HG02970 (cell line): ENCODE measurements around the gene PRMT5.
A peak's percentile ranks its signal among the peaks of the same experiment; 100 is the strongest.

Experiments used
- ATAC-seq: cut with Tn5 transposase; IDR thresholded peaks from one replicate; pipeline ENCODE4 v1.9.1; 2021; ENCODE audit warnings: mild to moderate bottlenecking, moderate library complexity, moderate number of reproducible peaks; ENCODE audit not compliant: unreplicated experiment, low FRiP score

The PRMT5 gene

DNA sequence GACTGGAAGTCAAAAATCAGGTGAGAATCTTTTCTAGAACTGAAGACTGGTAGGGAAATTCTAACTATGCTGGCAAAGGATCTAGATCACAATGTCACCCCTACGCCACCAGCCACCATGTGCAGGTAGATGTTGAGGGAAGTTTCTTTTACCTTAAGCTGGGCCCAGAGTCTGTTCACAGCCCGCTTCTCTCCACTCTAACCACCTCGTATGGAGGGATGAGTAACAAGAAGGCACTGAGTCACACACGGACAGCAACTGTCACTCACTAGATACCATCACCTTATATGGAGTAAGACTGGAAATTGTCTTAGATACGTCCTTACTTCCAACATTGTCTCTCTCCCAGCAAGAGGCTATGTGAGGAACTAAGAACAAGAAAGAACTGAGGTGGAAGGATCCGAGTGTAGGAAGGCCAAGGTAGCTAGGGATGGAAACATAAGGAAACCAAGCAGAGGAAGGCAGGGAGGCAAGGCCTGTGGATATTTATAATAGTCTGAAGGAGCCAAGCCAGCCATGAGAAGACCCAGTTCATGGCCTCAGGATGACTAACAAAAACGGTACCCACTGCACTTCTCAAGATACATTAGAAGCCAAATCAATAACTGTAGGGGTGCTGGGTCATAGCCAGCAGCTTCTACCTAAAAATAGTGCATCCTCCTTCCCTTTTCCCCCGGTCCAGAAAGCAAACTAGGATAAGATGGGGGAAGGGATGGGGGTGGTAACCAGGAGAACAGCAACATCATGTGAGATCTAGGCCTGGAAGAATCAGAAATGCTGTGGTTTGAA is 30.7 kb downstream of the PRMT5 start:
- ATAC-seq, result no peak

DNA sequence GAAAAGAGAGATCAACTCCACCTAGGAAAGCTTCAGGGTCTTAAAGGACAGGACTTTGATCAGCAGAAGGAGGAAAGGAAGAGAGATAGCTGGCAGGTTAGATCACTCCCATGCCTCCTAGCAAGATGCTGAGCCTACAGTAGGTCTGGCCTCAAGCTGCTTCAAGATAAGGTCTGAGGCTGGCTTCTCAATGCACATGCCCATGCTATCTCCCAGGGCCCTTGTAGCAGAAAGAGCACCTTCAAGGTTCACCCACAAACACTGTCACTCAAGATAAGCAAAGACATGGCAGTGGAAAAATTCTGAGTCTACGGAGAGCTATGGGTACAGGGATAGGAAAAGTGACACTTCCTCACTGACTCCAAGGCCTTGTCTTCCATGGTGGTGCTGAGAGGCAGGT is 31.8 kb downstream of the PRMT5 start:
- ATAC-seq, result no peak

DNA sequence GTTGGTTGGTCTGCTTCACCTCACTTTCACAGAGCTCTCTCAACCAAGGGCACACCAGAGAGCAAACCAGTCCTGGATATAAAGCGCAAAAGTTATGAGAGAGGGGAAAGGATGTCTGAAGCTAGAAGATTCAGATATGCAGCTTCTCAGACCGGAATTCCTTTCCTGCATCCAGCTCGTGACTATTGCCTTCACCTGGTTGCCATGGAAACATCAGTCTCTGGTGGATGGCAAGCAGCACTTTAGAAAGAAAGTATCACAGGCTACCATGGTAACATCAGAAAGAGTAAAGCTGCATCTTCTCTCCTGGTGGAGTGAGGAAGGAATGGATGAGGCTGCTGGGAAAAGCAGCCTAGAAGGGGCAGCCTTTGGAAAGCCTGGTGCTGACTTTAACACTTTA is 32.4 kb downstream of the PRMT5 start:
- ATAC-seq, result no peak

DNA sequence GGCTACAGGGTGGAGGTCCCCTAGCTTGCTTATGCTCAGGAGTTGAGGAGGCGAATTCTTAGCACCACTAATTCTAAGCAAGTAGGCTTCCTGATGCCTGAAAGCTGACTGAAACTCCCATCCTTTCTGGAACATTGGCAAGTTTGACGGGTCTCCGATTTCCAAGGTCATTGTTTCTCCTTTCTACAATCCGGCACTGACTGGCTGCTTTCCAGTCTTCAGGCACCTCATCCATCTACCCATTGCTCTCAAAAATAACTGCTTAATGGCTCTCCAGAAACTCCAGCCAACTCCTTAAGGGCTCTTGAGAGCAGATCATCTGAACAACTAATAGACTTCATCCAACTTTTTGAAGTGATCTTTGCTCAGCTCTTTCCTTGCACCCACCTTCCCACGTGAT is 32.8 kb downstream of the PRMT5 start:
- no peak for ATAC-seq

DNA sequence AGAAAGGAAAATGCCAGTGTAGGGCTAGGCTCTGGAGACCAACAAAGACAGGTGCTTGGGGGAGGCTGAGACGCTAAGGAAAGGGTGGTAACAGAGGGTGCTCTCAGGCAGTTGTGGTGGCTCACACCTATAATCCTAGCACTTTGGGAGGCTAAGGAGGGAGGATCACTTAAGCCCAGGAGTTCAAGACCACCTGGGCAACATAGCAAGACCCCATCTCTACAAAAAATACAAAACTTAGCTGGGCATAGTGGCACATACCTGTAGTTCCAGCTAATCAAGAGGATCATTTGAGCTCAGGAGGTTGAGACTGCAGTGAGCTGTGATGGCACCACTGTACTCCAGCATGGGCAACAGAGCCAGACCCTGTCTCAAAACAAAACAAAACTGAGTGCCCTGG is 33.8 kb downstream of the PRMT5 start:
- ATAC-seq, result no peak

DNA sequence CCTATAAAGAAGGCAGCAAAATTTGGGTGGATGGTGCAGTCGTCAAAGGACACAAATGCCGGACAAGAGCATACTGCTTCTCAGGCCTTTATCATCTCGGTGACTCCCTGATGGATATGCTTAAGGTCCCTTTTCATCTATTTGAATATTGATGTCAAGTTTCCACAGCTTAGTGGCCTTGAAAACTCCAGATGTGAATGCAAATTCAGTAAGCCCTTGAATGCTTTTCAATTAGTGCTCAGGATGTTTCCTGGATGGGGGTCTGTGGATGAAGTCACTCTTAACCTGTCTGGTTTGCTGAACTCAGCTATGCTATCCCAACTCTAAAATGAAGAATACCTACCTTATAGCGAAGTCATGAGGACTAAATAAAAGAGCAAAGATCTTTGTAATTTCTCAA is 35.5 kb downstream of the PRMT5 start:
- no peak for ATAC-seq

DNA sequence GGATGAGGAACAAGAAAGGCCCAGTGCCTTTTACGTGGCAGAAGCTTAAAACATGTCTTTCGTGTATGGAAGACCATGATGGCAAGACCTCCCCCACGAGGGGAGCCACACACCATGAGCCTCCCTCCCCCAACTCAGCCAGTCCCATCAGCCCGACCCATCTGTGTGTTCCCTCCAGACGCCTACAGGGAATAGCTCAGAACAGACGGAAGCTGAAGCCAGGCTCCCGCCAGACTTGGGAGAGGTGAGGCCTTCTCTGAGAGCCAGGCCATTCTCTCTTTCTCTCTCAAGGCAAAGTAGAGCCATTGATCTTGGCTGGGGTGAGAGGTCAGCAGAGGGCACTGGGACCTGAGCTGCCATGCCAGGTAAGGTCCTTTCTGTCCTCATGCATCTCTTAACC is 36.7 kb downstream of the PRMT5 start:
- ATAC-seq, result no peak

DNA sequence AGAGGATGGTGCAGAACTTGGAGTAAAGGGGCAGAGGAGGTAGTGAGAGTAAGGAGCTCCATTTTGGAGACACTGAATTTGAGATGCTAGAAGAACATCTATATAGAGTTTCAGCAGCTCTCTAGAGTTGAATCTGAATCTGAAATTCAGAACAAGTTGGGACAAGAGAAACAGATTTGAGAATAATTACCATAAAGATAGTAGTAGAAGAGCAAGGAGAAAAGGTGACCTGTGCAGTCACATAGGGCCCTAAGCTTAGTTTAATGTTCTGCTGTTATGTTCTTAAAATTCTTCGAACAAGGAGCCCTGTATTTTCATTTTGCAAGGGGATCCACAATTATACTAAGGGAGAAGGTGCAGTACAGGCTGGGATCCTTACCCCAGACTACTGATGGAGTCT is 38.8 kb downstream of the PRMT5 start:
- no peak for ATAC-seq

DNA sequence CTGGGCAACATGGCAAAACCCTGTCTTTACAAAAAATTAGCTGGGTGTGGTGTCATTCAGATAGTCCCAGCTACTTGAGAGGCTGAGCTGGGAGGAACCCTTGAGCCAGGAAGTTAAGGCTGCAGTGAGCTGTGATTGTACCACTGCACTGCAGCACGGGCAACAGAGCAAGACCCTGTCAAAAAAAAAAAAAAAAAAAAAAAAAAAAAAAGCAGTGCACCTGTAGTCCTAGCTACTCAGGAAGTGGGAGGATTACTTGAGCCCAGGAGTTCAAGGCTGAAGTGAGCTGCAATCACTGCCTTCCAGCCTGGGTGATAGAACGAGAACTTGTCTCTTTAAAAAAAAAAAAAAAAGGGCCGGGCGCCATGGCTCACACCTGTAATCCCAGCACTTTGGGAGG is 40.5 kb downstream of the PRMT5 start:
- no peak for ATAC-seq

DNA sequence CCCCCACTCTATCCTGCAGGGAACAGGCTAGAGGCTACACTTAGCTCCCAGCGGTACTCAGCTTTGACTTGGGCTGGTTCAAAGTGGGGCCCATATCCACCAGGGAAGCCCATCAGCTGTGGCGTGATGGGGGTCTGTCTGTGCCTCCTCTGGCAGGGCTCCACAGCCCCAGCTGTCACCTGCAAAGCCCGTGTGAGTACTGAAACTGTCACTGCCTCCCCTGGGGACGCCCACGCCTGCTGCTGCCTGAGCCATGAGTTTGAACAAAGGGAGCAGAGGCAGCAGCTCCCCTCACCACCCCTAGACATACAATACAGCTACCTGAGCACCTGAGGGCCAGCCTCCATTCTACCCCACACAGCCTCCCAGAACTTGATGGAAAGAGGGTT is 41.2 kb downstream of the PRMT5 start:
- ATAC-seq, result peak; percentile 38

DNA sequence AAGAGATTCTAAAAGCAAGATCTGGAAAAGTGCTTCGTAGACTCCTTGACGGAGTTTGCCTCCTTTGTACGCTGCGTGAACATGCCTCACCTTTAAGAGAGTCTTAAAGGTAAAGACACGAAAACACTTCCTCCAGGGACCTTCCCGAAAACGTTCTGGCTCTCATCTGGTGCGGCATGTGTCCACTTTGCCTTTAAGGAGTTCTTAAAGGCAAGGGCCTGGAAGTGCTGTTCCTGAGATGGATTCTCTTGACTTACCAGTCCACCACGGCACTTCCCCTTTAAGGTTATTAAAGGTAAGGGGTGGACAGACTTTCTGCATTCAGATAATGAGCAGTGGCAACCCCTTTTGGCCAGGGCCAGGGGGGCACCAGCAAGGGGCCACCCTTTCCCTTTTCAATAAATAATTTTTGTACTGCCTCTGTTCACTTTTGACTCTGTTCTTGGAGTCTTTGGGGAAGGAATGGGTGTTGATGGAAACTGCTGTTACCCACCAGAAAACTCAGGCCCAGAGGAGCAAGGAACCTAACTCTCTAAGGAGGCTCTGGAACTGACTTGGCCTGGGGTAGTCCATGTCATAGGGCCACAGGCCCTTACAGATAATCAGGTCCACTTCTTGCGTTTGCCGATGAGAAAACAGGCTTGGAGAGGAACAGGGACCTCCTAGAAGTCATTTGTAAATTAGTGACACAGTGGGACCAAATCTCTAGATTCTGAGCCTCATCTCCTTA is 41.8 kb downstream of the PRMT5 start:
- peak; percentile 26 for ATAC-seq

DNA sequence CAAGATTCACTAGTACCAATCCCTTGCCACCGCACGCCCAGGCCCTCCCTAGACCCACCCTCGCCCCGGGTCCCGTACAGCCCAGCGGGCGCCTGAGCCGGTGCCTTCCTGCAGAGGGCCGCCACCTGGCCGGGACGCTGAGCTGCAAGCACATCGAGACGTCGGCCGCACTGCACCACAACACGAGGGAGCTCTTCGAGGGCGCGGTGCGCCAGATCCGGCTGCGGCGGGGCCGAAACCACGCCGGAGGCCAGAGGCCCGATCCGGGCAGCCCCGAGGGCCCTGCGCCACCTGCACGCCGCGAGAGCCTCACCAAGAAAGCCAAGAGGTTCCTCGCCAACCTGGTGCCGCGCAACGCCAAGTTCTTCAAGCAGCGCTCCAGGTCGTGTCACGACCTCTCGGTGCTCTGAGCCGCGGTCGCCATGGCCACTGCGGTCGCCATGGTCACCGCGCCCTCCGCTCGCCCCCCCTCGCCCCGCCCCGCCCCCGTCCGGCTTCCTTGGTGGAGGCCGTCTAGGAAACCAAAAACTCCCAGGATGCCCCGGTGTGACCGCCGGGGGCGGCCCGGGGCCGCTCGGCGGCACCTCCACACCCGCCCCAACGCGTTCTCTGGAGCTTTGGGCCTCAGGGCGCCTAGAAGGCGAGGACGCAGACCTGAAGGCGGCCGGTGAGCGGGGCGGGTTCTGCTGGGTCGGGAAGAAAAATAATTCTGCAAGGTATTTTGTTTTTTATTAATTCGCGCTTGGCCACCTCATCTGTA is 42.5 kb downstream of the PRMT5 start:
- ATAC-seq, result peak; percentile 50

DNA sequence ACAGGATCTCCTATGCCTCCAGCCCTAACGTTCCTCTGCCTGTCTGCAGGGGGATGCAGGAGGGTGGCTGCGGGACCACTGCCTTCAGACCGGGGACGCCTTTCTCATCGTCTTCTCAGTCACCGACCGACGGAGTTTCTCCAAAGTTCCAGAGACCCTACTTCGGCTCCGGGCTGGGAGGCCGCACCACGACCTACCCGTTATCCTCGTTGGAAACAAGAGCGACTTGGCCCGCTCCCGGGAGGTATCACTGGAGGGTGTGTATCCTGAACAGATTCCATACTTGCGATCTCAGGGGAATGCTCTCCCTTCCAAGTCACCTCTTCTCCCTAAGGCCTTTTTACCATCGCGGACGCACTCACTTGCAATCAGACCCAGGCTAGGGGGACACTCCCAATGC is 43.2 kb downstream of the PRMT5 start:
- ATAC-seq, result no peak

DNA sequence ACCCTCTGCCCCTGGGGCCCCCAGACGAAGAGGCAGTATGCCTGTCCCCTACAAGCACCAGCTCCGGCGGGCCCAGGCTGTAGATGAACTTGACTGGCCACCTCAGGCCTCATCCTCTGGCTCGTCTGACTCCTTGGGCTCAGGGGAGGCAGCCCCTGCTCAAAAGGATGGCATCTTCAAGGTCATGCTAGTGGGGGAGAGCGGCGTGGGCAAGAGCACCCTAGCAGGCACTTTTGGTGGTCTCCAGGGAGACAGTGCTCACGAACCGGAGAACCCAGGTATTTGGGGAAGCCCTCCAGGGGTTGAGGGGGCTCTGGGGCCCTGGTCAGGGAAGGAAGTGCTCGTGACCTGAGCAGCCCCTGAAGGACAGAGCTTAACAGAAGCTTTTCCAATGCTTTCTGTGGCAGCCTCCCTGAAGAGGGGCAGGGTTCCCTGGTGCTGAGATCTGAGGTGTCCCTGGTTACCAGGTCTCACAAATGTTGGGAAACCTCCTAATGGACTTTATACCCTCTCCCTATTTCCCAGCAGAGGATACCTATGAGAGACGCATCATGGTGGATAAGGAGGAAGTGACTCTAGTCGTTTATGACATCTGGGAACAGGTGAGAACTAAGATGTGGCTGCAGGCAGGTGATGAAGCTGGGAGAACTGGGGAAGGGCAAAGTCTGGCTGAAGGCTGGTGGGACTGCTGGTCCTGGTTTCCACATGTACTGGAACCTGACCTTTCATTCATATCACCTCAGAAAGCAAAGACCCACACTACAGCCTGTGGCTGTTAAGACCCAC is 44.2 kb downstream of the PRMT5 start:
- no peak for ATAC-seq

DNA sequence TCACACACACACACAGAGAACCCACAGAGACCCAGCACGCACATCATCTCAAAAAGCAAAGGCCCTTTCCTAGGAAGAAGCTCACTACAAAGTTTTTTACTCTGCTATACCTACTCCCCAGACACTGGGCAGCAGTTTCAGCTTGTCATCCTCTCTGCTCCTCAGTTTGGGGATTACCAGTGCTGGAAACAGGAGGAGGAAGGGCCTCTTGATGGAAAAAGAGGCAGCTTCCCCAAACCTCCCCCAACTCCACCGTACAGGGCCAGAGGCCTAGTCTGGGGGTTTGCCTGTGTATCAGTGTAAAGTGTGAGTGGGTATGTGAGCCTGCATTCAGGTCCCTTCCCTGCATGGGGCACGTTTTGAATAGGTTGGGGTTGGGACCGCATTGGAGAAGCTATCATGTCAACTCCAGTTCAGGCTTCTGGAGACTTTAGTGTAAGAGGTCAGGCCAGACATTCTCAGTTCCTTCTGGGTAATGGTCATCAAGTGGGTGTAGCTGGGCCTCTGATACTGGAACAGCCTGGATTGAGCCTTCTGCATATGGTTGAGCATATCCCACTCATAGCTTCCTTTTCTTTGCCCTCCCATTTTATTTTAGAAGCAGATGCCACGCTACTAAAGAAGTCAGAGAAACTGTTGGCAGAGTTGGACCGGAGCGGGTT is 45.0 kb downstream of the PRMT5 start:
- ATAC-seq, result no peak

DNA sequence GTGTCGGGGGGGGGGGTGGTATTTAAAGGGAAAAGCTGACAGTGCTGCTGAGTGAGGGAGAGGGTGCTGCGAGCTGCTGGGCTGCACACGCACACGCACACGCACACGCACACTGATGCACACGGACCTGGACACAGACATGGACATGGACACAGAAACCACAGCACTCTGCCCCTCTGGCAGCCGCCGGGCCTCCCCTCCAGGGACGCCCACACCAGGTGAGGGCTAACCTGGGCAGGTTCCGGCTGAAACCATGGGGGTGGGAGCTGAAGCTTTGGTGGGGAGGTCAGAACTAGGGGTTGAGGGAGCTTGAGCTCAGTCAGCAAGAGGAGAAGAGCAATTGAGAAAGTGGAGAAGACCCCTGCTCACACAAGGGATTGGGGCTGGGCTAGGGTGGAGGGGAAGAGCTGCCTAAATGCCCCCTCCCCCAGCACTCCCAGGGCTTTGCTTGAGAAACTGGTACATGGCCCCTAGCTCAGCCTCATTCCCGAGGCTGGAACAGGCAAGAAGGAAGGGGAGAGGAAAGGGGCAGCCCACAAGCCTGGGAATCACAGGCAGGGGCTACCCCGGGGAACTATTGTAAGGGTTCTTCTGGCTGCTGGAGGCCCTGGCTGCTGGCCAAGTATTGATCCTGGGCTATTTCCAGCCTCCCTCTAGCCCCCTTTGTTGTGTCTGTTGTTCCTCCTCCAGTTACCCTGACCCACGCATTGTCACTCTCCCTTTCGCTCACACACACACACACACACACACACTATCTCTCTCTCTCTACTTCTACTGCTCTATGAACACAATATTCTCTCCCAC is 45.8 kb downstream of the PRMT5 start, which contains the start of gene REM2:
Gene REM2, plus strand, starts transcription at position 50 of the 804 bp plus-strand sequence. Its CDS starts 66 bp downstream, at position 116.
- ATAC-seq, result no peak

DNA sequence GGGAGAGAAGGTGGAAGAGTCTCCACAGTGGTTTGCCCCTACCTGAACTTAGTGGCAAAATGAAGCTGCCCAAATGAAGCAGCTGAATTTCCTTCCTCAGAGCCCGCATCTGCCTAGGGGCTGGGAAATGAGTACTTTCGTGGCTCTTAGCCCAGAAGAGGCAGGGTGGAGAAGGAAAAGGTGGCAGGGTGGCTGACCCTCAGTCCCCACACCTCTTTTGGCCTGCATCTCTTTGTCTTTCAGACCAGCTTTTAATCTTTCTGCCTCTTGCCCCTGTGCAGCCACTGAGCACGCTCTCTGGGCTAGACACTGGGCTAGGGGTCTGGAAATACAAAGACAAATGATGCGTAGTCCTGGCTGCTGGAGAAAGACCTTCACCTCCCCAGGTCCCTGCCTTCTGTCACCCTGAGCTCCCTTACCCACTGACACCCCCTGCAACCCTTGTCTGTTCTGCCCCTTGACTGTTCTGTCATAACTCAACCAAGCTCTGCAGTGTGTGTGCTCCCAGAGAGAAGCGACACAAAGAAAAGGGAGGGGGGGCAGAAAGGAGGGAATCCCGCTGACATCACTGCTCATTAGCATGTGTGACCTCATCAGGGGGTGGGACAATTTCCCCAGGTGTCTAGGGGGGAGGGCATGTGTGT is 46.5 kb downstream of the PRMT5 start:
- no peak for ATAC-seq

DNA sequence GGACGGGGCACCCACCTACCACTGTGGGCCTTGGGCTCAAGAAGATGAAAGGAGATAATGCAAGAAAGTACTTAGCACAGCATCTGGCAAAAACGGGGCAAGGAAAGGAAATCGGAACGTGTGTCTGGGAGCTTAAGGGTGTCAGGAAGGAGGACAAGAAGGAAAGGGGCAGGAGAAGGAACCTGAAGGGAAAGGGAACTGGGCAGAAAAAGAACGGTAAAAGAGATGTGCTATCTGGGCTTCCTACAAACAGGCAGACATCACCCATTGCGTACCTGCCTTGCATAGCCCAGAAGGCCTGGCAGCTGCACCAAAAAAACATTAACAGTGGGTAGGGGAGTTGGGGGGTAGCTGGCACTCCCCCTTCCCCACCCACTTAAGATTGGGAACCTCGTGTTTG is 47.1 kb downstream of the PRMT5 start:
- no peak for ATAC-seq
